Measurements from ENCODE around the gene ACOT11. TPM values are rescaled to one million over a fixed set of nuclear protein-coding genes. Genes with fewer than 3 reads are reported as not detected.

Gene ACOT11
- total and polyA plus RNA-seq, 3 donors from 2014 or later: 4.9 to 33.8 (median 19.1) TPM

GRCh38 chr1:54500107-54500431 lies 48.0 kb upstream of the ACOT11 start:
- H3K4me1 ChIP-seq: no peaks in the 10 kb centered on the region
- intact Hi-C loops (cut with DNase I; ENCODE audit: low total_unique reads): no loop called here
- H3K4me3 ChIP-seq: peak overlapping the region in 1 of 2 donors; percentile 23
- H3K36me3 ChIP-seq (ENCODE audit: low read depth, missing control alignments): no peaks in the 10 kb centered on the region
- WGBS, 2 donors: 47 to 62% methylated on average over 5 to 10 of the region's 10 CpGs
- TF ChIP-seq CTCF (IDR thresholded peaks at IDR 0.05) (no peak), POLR2A (IDR thresholded peaks at IDR 0.05) (no peak)
- DNase-seq: no peak
- no peak overlapping the region for H3K27ac ChIP-seq
- H3K9me3 ChIP-seq: no peaks in the 10 kb centered on the region
- H3K27me3 ChIP-seq: no peaks in the 10 kb centered on the region

GRCh38 chr1:54501849-54502248 lies 46.2 kb upstream of the ACOT11 start:
- H3K27me3 ChIP-seq: no peaks in the 10 kb centered on the region
- no peaks in the 10 kb centered on the region for H3K9me3 ChIP-seq
- TF ChIP-seq POLR2A (IDR thresholded peaks at IDR 0.05) (no peak), CTCF (IDR thresholded peaks at IDR 0.05) (no peak)
- intact Hi-C loops (cut with DNase I; ENCODE audit: low total_unique reads): no loop called here
- H3K36me3 ChIP-seq (ENCODE audit: low read depth, missing control alignments): no peaks in the 10 kb centered on the region
- no peak for DNase-seq
- no peaks in the 10 kb centered on the region for H3K4me1 ChIP-seq
- no peak overlapping the region for H3K27ac ChIP-seq
- 80 to 86% methylated on average over 5 of the region's 5 CpGs for WGBS, 2 donors
- no peak overlapping the region for H3K4me3 ChIP-seq

- Histone ChIP-seq H3K27ac (no peak overlapping the region), H3K4me1 (no peaks in the 10 kb centered on the region), H3K4me3 (no peak overlapping the region), H3K9me3 (no peaks in the 10 kb centered on the region), H3K36me3 (ENCODE audit: low read depth, missing control alignments) (no peaks in the 10 kb centered on the region), H3K27me3 (no peaks in the 10 kb centered on the region)
- intact Hi-C loops (cut with DNase I; ENCODE audit: low total_unique reads): no loop called here
- 75 to 86% methylated on average over 5 of the region's 5 CpGs for WGBS, 2 donors
- TF ChIP-seq CTCF (IDR thresholded peaks at IDR 0.05) (no peak), POLR2A (IDR thresholded peaks at IDR 0.05) (no peak)
- DNase-seq: no peak
Observed at GRCh38 chr1:54502342-54502741, 45.7 kb upstream of the ACOT11 start.

GRCh38 chr1:54506594-54506993 lies 41.4 kb upstream of the ACOT11 start:
- Histone ChIP-seq H3K4me1 (no peaks in the 10 kb centered on the region), H3K27me3 (no peaks in the 10 kb centered on the region), H3K4me3 (no peak overlapping the region), H3K9me3 (no peaks in the 10 kb centered on the region), H3K36me3 (ENCODE audit: low read depth, missing control alignments) (no peaks in the 10 kb centered on the region), H3K27ac (no peak overlapping the region)
- no peak for TF ChIP-seq POLR2A (IDR thresholded peaks at IDR 0.05)
- no peak for TF ChIP-seq CTCF (IDR thresholded peaks at IDR 0.05)
- no peak for DNase-seq
- intact Hi-C loops (cut with DNase I; ENCODE audit: low total_unique reads): no loop called here
- WGBS, 2 donors: 85% methylated on average over 6 of the region's 6 CpGs

GRCh38 chr1:54507033-54507870 lies 40.8 kb upstream of the ACOT11 start:
- no peak for TF ChIP-seq CTCF (IDR thresholded peaks at IDR 0.05)
- TF ChIP-seq POLR2A (IDR thresholded peaks at IDR 0.05): no peak
- 76 to 86% methylated on average over 14 to 17 of the region's 17 CpGs for WGBS, 2 donors
- H3K27me3 ChIP-seq: no peaks in the 10 kb centered on the region
- H3K27ac ChIP-seq: no peak overlapping the region
- no peaks in the 10 kb centered on the region for H3K9me3 ChIP-seq
- DNase-seq: no peak
- H3K4me1 ChIP-seq: no peaks in the 10 kb centered on the region
- H3K4me3 ChIP-seq: no peak overlapping the region
- H3K36me3 ChIP-seq (ENCODE audit: low read depth, missing control alignments): no peaks in the 10 kb centered on the region
- intact Hi-C loops (cut with DNase I; ENCODE audit: low total_unique reads): no loop called here
